ENCODE measurements around the gene ZNF528. TPM values are rescaled to one million over a fixed set of nuclear protein-coding genes. Genes with fewer than 3 reads are reported as not detected.

Gene ZNF528
- polyA plus RNA-seq, 1 of the 3 experiments (the other 2 are of a cell fraction), result 14.0 TPM

- ChIA-PET CTCF (no interaction called here), POLR2A (no interaction called here)
- Histone ChIP-seq H3K9ac (no peak overlapping the region), H3K36me3 (replicated peaks in 1 of 2; ENCODE audit: control insufficient read depth in 1 of 2, insufficient read depth in 2 of 2, low read length in 1 of 2) (peaks cover 41 to 62% of the 10 kb centered on the region in 2 experiments), H3K4me1 (ENCODE audit: control insufficient read depth in 1 of 2, insufficient read depth in 2 of 2, low read depth in 1 of 2, low read length in 1 of 2) (no peaks in the 10 kb centered on the region), H3K9me3 (peaks cover 16% of the 10 kb centered on the region; the same call in 1 of the 2 replicates), H3K27me3 (ENCODE audit: insufficient read depth) (no peaks in the 10 kb centered on the region), H3K27ac (ENCODE audit: low read depth in 2 of 2, low read length in 1 of 2) (no peak overlapping the region), H3K9me2 (no peaks in the 10 kb centered on the region), H3K79me2 (ENCODE audit: insufficient read depth) (no peaks in the 10 kb centered on the region), H4K20me1 (ENCODE audit: insufficient read depth) (no peaks in the 10 kb centered on the region), H3K4me2 (no peak overlapping the region), H3F3A (replicated peaks; ENCODE audit: insufficient read depth) (no peaks in the 10 kb centered on the region), H3K4me3 (ENCODE audit: low read depth in 2 of 2, low read length in 1 of 2) (no peak overlapping the region), H2AFZ (ENCODE audit: low read depth) (no peak overlapping the region)
- 89% methylated on average over 6 of the region's 6 CpGs for WGBS (ENCODE audit: low lambda C conversion rate)
- no peak for DNase-seq
- no peak for TF ChIP-seq PBX3 (IDR thresholded peaks at IDR 0.05)
- TF ChIP-seq SIN3A (IDR thresholded peaks at IDR 0.05; ENCODE audit: borderline replicate concordance, low read depth, low read length), result no peak
- no peak for TF ChIP-seq GABPA (IDR thresholded peaks at IDR 0.05; ENCODE audit: low read depth)
- no peak for TF ChIP-seq TEAD4 (IDR thresholded peaks at IDR 0.05; ENCODE audit: borderline replicate concordance, insufficient read depth)
- no peak for TF ChIP-seq FOXJ3 (CRISPR knock-in tag; IDR thresholded peaks at IDR 0.05)
- no peak for TF ChIP-seq IRF3 (IDR thresholded peaks at IDR 0.05; ENCODE audit: low read depth, low read length)
- no peak for TF ChIP-seq NRF1 (IDR thresholded peaks at IDR 0.05; ENCODE audit: low read depth, low read length)
- TF ChIP-seq REST (IDR thresholded peaks at IDR 0.05; ENCODE audit: low read depth, low read length), result no peak
- no peak for TF ChIP-seq USF1 (IDR thresholded peaks at IDR 0.05; ENCODE audit: borderline replicate concordance, low read depth)
- no peak for TF ChIP-seq POLR2AphosphoS5 (IDR thresholded peaks at IDR 0.05; ENCODE audit: low read depth, low read length)
- no peak for TF ChIP-seq TAF1 (IDR thresholded peaks at IDR 0.05; ENCODE audit: borderline replicate concordance, low read depth, low read length)
- TF ChIP-seq JUND (IDR thresholded peaks at IDR 0.05), result no peak
- no peak for TF ChIP-seq CHD2 (IDR thresholded peaks at IDR 0.05; ENCODE audit: low read length, partially characterized antibody)
- no peak for TF ChIP-seq RFX5 (IDR thresholded peaks at IDR 0.05; ENCODE audit: low read length)
- TF ChIP-seq TCF12 (IDR thresholded peaks at IDR 0.05), result no peak
- no peak for TF ChIP-seq YY1 (IDR thresholded peaks at IDR 0.05; ENCODE audit: low read depth)
Observed at GRCh38 chr19:52410276-52410675, 12.6 kb downstream of the ZNF528 start.
